Heart left ventricle (tissue), 16 donors: ENCODE measurements around the gene DRC1. TPM values are rescaled to one million over a fixed set of nuclear protein-coding genes. Genes with fewer than 3 reads are reported as not detected.

ENCODE experiments used
- ATAC-seq, 4 donors: fragments of 200-7000 bp; cut with Tn5 transposase; one replicate each; pipeline ENCODE4 v1.9.1; 2020 to 2022; ENCODE audit warnings: moderate library complexity in 4 of 4, mild to moderate bottlenecking in 3 of 4, moderate number of reproducible peaks in 1 of 4
- DNase-seq, 5 donors: peaks; one replicate each; pipeline ENCODE4 v3.0.0-alpha.2; 2020
- H3K27ac ChIP-seq, 12 donors: fragments of 200-600 bp; sonication (generic) in 4 of 12; one replicate each; pipeline versions ENCODE4 v1.5.0 to v1.8.0; 2016 to 2022; ENCODE audit warnings: mild to moderate bottlenecking in 2 of 12
- H3K27me3 ChIP-seq, 9 donors: fragments of 200-600 bp; sonication (generic) in 2 of 9; one replicate each; pipeline versions ENCODE4 v1.5.1 to v1.8.0; 2016 to 2022; ENCODE audit warnings: mild to moderate bottlenecking in 3 of 9
- H3K36me3 ChIP-seq, 9 donors: fragments of 200-600 bp; sonication (generic) in 2 of 9; one replicate each; pipeline versions ENCODE4 v1.5.0 to v1.8.0; 2018 to 2022; ENCODE audit warnings: mild to moderate bottlenecking in 2 of 9
- H3K4me1 ChIP-seq, 12 donors: fragments of 200-600 bp; sonication (generic) in 4 of 12; one replicate each; pipeline versions ENCODE4 v1.5.0 to v1.8.0; 2016 to 2022; ENCODE audit warnings: mild to moderate bottlenecking in 3 of 12
- H3K4me3 ChIP-seq, 12 donors: fragments of 200-600 bp; sonication (generic) in 4 of 12; one replicate each; pipeline versions ENCODE4 v1.5.0 to v1.8.0; 2017 to 2022; ENCODE audit warnings: mild to moderate bottlenecking in 9 of 12, moderate library complexity in 4 of 12
- H3K9me3 ChIP-seq, 12 donors: fragments of 200-600 bp; sonication (generic) in 4 of 12; one replicate each; pipeline versions ENCODE4 v1.5.0 to v1.8.0; 2016 to 2022; ENCODE audit warnings: mild to moderate bottlenecking in 1 of 12
- CTCF ChIP-seq, 12 donors: fragments of 200-600 bp; sonication (generic) in 4 of 12; IDR thresholded peaks; one replicate each; pipeline versions ENCODE4 v1.5.0 to v1.8.0; 2018 to 2022; ENCODE audit warnings: antibody characterized with exemption in 12 of 12, mild to moderate bottlenecking in 5 of 12
- POLR2A ChIP-seq, 2 donors: fragments of 450-650 bp; IDR thresholded peaks; one replicate each; pipeline ENCODE4 v1.6.1; 2017; ENCODE audit warnings: antibody characterized with exemption in 2 of 2, mild to moderate bottlenecking in 2 of 2, moderate library complexity in 2 of 2
- WGBS, 4 donors: extraction: QIAGEN DNeasy Blood & Tissue Kit in 2 of 4; methylation state at CpG; one replicate each; pipeline versions ENCODE4 v1.1.5 to v1.1.7; 2013 to 2018; 5-methylcytosine and 5-hydroxymethylcytosine counted together
- intact Hi-C, 10 donors: fragments of 100-400 bp; cut with DNase I; formaldehyde crosslinking; loops; one replicate each; pipeline versions ENCODE4 v1.11.1 to v1.14.2; 2022
- polyA plus RNA-seq, 2 donors: library from polyadenylated mRNA; stranded (reverse); fragments of 200-250 nt; gene quantifications; one replicate each; pipeline ENCODE4 v1.2.3, GENCODE V29; 2013
- total RNA-seq, 9 donors: library from RNA; depleted of rRNA in 2 of 9; stranded (reverse); fragments of >200 nt in 2 of 9; fragmentation: NEBNext Ultra II Directional in 3 of 9; extraction: Animal tissue kit (Norgen Biotek cat#: 25700) in 3 of 9; gene quantifications; one replicate each; pipeline versions ENCODE4 v1.1.0 to v1.2.4, GENCODE V29; 2016 to 2023
- donor health status: ischemic (EF 13 %, LVEDD 7.1; RV severe dilation, severe dysfunction).
- donor health status: healthy with polysubstance abuse.
- donor health status: DM: no; HTN: yes; CAD: no.
- donor health status: DM: no; HTN: no; CAD: no.
- donor health status: ischemic (EF 25% LVEDD 6.9; RV normal size, moderate dysfunction).
- donor health status: ischemic (EF 25% LVEDD 5.7; RV mildly dilated, moderate dysfunction).
- donor health status: healthy.
- donor health status: DM: yes; HTN: yes; CAD: no.
- donor health status: ischemic (EF 35%, LVEDD 5.7; RV mildly dilated, moderate dysfunction).
- donor health status: nonischemic (EF 11% LVEDD 7.7; RV severe dilation, severe dysfunction).
- donor health status: DM: yes; HTN: yes; CAD: no.
- donor health status: PGD.
- donor health status: ischemic (EF 29% LVEDD 5.4; RV normal size, mild dysfunction).
- donor health status: nonischemic (EF 23%, LVEDD 6.1; RV moderate dilation, normal function).

DRC1 gene
- total and polyA plus RNA-seq, 11 donors = 0.15 to 0.73 (median 0.44) TPM; not detected in 8

GRCh38 chr2:26448651-26449050, 46.9 kb downstream of the DRC1 start:
- WGBS, 4 donors = 83 to 94% (median 90%) methylated on average over 9 of the region's 9 CpGs
- Histone ChIP-seq H3K27ac (no peak overlapping the region), H3K4me3 (no peak overlapping the region), H3K4me1 (peaks cover 0 to 3% (median 0%) of the 10 kb centered on the region in 12 donors), H3K9me3 (peaks cover 0 to 4% (median 0%) of the 10 kb centered on the region in 12 donors), H3K27me3 (no peaks in the 10 kb centered on the region), H3K36me3 (no peaks in the 10 kb centered on the region)
- ATAC-seq (no peak), DNase-seq (no peak)
- intact Hi-C loops = no loop called here
- TF ChIP-seq POLR2A (IDR thresholded peaks at IDR 0.05) = no peak
- no peak for TF ChIP-seq CTCF (IDR thresholded peaks at IDR 0.05)

GRCh38 chr2:26449278-26450030, 47.7 kb downstream of the DRC1 start:
- no peak overlapping the region for H3K4me3 ChIP-seq
- intact Hi-C loops = no loop called here
- TF ChIP-seq CTCF (IDR thresholded peaks at IDR 0.05) = no peak
- no peak for TF ChIP-seq POLR2A (IDR thresholded peaks at IDR 0.05)
- peaks cover 0 to 4% (median 0%) of the 10 kb centered on the region in 12 donors for H3K9me3 ChIP-seq
- peaks cover 0 to under 1% (median 0%) of the 10 kb centered on the region in 12 donors for H3K4me1 ChIP-seq
- DNase-seq (no peak), ATAC-seq (no peak)
- no peaks in the 10 kb centered on the region for H3K36me3 ChIP-seq
- H3K27me3 ChIP-seq = no peaks in the 10 kb centered on the region
- H3K27ac ChIP-seq = no peak overlapping the region
- WGBS, 4 donors = 86 to 95% (median 91%) methylated on average over 3 to 10 of the region's 10 CpGs

GRCh38 chr2:26450031-26450635, 48.4 kb downstream of the DRC1 start:
- no peak for ATAC-seq
- H3K4me1 ChIP-seq = no peaks in the 10 kb centered on the region
- TF ChIP-seq CTCF (IDR thresholded peaks at IDR 0.05) (no peak), POLR2A (IDR thresholded peaks at IDR 0.05) (no peak)
- no peak overlapping the region for H3K4me3 ChIP-seq
- whole genome bisulfite sequencing, 4 donors = 74 to 84% (median 81%) methylated on average over 13 of the region's 13 CpGs
- no peak overlapping the region for H3K27ac ChIP-seq
- H3K27me3 ChIP-seq = no peaks in the 10 kb centered on the region
- no peak for DNase-seq
- H3K36me3 ChIP-seq = no peaks in the 10 kb centered on the region
- intact Hi-C loops = no loop called here
- H3K9me3 ChIP-seq = peaks cover 0 to 4% (median 0%) of the 10 kb centered on the region in 12 donors

- Histone ChIP-seq H3K27me3 (no peaks in the 10 kb centered on the region), H3K36me3 (no peaks in the 10 kb centered on the region), H3K4me3 (no peak overlapping the region), H3K4me1 (peaks cover 0 to 13% (median 0%) of the 10 kb centered on the region in 12 donors), H3K9me3 (peaks cover 0 to 4% (median 0%) of the 10 kb centered on the region in 12 donors), H3K27ac (no peak overlapping the region)
- intact Hi-C loops = no loop called here
- WGBS, 4 donors = 95 to 100% (median 98%) methylated on average over 1 of the region's 1 CpG
- DNase-seq = no peak
- no peak for ATAC-seq
- TF ChIP-seq CTCF (IDR thresholded peaks at IDR 0.05) (no peak), POLR2A (IDR thresholded peaks at IDR 0.05) (no peak)
These were observed 50.0 kb downstream of the DRC1 start for GRCh38 chr2:26451700-26452099.
